PC-3 (cell line): ENCODE data around the gene MSH2. TPM values are rescaled to one million over a fixed set of nuclear protein-coding genes. Genes with fewer than 3 reads are reported as not detected.
A peak's percentile ranks its signal among the peaks of the same experiment; 100 is the strongest.

Experiments
- ATAC-seq: fragments of 200-7000 bp; cut with Tn5 transposase; 2 replicates; pipeline ENCODE4 v1.9.1; 2020; ENCODE audit warnings: mild to moderate bottlenecking, moderate library complexity
- BruUV-seq: library from RNA; stranded (reverse); fragments of 400-500 nt; replicated peaks from 2 replicates; lab custom pipeline; 2021; lab: Mats Ljungman, UMichigan
- CTCF ChIA-PET: fragments of 300-600 bp; sonication (Branson Sonifier 250); formaldehyde crosslinking; loops from one replicate; lab custom pipeline; 2022; ENCODE audit warnings: antibody characterized with exemption; lab: Charles Lee
- POLR2A ChIA-PET: fragments of 300-600 bp; sonication (Branson Sonifier 250); formaldehyde crosslinking; loops from one replicate; lab custom pipeline; 2022; ENCODE audit warnings: antibody characterized with exemption; ENCODE audit not compliant: unreplicated experiment; lab: Charles Lee
- DNase-seq: peaks from one replicate; pipeline ENCODE4 v3.0.0-alpha.2; 2015
- H2AFZ ChIP-seq: fragments of 300-600 bp; sonication (generic); 2 replicates; pipeline ENCODE4 v1.6.0; 2016; ENCODE audit warnings: antibody characterized with exemption, low read length
- H3F3A ChIP-seq: fragments of 300-600 bp; sonication (generic); one replicate; pipeline ENCODE4 v1.6.0; 2017; ENCODE audit warnings: antibody characterized with exemption, low read length, control low read depth, mild to moderate bottlenecking; ENCODE audit not compliant: unreplicated experiment
- H3K27ac ChIP-seq: fragments of 300-600 bp; sonication (generic); 2 replicates; pipeline ENCODE4 v1.5.1; 2016; ENCODE audit warnings: mild to moderate bottlenecking, low read length
- H3K27me3 ChIP-seq: fragments of 300-600 bp; sonication (generic); 2 replicates; pipeline ENCODE4 v1.6.1; 2016; ENCODE audit warnings: low read length, mixed read lengths
- H3K36me3 ChIP-seq: fragments of 300-600 bp; sonication (generic); 2 replicates; pipeline ENCODE4 v1.6.1; 2016; ENCODE audit warnings: low read depth, mixed run types, low read length, mixed read lengths
- H3K4me1 ChIP-seq: fragments of 300-600 bp; sonication (generic); 2 replicates; pipeline ENCODE4 v1.5.1; 2016; ENCODE audit warnings: low read length; ENCODE audit not compliant: insufficient read depth
- H3K4me2 ChIP-seq: fragments of 300-600 bp; sonication (generic); 2 replicates; pipeline ENCODE4 v1.6.0; 2016; ENCODE audit warnings: low read length
- H3K4me3 ChIP-seq: fragments of 300-600 bp; sonication (generic); 2 replicates; pipeline ENCODE4 v1.5.1; 2016; ENCODE audit warnings: mild to moderate bottlenecking, low read length, mixed read lengths
- H3K79me2 ChIP-seq: fragments of 300-600 bp; sonication (generic); 2 replicates; pipeline ENCODE4 v1.6.1; 2017; ENCODE audit warnings: low read length, mixed read lengths
- H3K9ac ChIP-seq: fragments of 300-600 bp; sonication (generic); 2 replicates; pipeline ENCODE4 v1.6.0; 2016; ENCODE audit warnings: mild to moderate bottlenecking, low read length
- H3K9me2 ChIP-seq: fragments of 300-600 bp; sonication (generic); replicated peaks from 2 replicates; pipeline ENCODE4 v1.6.1; 2016; ENCODE audit warnings: mixed run types, low read length, mixed read lengths
- H3K9me3 ChIP-seq: fragments of 300-600 bp; sonication (generic); 2 replicates; pipeline ENCODE4 v1.6.1; 2016; ENCODE audit warnings: low read length, mixed read lengths
- H4K20me1 ChIP-seq: fragments of 300-600 bp; sonication (generic); 2 replicates; pipeline ENCODE4 v1.6.1; 2016; ENCODE audit warnings: low read length, mixed read lengths
- EZH2 ChIP-seq: fragments of 300-600 bp; sonication (generic); IDR thresholded peaks from one replicate; pipeline ENCODE4 v1.6.1; 2017; ENCODE audit warnings: antibody characterized with exemption, mild to moderate bottlenecking, low read length; ENCODE audit not compliant: unreplicated experiment
- EZH2phosphoT487 ChIP-seq: fragments of 300-600 bp; sonication (generic); IDR thresholded peaks from 2 replicates; pipeline ENCODE4 v1.6.1; 2018; ENCODE audit warnings: mild to moderate bottlenecking, antibody characterized with exemption, low read length, borderline replicate concordance
- intact Hi-C: fragments of 100-400 bp; cut with micrococcal nuclease; formaldehyde crosslinking; loops from 2 replicates; pipeline ENCODE4 v1.9.0; 2023
- total RNA-seq: library from RNA; depleted of rRNA; stranded (reverse); fragments of >200 nt; gene quantifications from 2 replicates; pipeline ENCODE4 v1.2.3, GENCODE V29; 2014
- TF ChIP-seq, protein P1 (sequence below): fragments of 300-600 bp; sonication (generic); conservative IDR thresholded peaks from 2 replicates; pipeline ENCODE4 v1.5.1; 2017; ENCODE audit warnings: antibody characterized with exemption, low read depth, mild to moderate bottlenecking, low read length

MSH2 gene
- total RNA-seq, 1 experiment from 2014 or later: 70.7 TPM

DNA sequence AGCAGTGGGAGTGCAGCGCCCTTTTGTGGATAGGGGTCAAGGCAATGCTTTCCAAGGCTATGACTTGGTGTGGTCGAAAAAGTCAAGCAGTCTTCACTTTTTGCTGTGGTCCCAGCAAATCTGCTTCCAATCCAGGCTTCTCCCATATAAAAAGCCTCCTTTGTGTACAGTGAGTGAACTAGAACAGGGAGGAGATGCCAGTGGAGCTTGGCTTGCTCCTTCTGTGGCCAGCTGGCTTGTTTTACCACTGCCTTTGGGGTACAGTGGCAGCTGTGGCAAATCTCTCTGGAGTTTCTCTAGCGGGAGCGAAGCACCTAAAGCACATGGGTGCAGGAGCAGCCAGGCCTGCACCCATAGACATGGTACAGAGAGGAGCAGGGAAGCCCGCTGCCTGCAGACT lies 103.5 kb downstream of the MSH2 start:
- Histone ChIP-seq H3K4me3 (no peak overlapping the region), H2AFZ (no peak overlapping the region), H3K4me2 (no peak overlapping the region), H3K36me3 (no peaks in the 10 kb centered on the region), H3F3A (no peaks in the 10 kb centered on the region), H4K20me1 (no peaks in the 10 kb centered on the region), H3K27ac (no peak overlapping the region), H3K4me1 (peaks cover 9% of the 10 kb centered on the region), H3K9me3 (no peaks in the 10 kb centered on the region), H3K79me2 (no peaks in the 10 kb centered on the region), H3K9ac (no peak overlapping the region), H3K9me2 (no peaks in the 10 kb centered on the region), H3K27me3 (no peaks in the 10 kb centered on the region)
- no peak for TF ChIP-seq EZH2phosphoT487
- no peak for TF ChIP-seq EZH2
- TF ChIP-seq, protein P1, sequence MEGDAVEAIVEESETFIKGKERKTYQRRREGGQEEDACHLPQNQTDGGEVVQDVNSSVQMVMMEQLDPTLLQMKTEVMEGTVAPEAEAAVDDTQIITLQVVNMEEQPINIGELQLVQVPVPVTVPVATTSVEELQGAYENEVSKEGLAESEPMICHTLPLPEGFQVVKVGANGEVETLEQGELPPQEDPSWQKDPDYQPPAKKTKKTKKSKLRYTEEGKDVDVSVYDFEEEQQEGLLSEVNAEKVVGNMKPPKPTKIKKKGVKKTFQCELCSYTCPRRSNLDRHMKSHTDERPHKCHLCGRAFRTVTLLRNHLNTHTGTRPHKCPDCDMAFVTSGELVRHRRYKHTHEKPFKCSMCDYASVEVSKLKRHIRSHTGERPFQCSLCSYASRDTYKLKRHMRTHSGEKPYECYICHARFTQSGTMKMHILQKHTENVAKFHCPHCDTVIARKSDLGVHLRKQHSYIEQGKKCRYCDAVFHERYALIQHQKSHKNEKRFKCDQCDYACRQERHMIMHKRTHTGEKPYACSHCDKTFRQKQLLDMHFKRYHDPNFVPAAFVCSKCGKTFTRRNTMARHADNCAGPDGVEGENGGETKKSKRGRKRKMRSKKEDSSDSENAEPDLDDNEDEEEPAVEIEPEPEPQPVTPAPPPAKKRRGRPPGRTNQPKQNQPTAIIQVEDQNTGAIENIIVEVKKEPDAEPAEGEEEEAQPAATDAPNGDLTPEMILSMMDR: no peak
- CTCF ChIA-PET: no interaction called here
- POLR2A ChIA-PET: no interaction called here
- BruUV-seq: no TSS peak
- no peak for DNase-seq
- ATAC-seq: no peak
- intact Hi-C loops: no loop called here

DNA sequence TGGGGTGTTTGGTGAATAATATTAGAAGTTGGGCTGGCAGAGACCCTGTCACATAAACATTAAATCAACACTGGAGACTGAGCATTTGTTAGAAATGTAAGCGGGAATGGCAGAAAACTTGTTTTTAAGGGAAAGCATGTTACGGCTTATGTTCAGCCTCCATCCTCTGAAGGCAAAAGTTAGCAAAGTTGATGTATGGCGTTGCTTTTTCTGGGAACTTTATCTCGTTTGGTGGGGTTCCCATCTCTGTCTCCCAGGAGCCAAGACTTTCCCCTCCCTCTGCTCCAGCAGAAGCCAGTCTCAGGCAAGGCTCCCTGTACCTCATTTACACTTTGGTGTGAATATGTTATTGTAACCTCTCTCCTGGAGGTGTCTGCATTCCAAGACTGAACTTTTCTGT lies 105.1 kb downstream of the MSH2 start:
- H3K79me2 ChIP-seq: no peaks in the 10 kb centered on the region
- H2AFZ ChIP-seq: no peak overlapping the region
- TF ChIP-seq, protein P1: no peak
- TF ChIP-seq EZH2: no peak
- TF ChIP-seq EZH2phosphoT487: no peak
- CTCF ChIA-PET: no interaction called here
- H3K9me2 ChIP-seq: no peaks in the 10 kb centered on the region
- no peak overlapping the region for H3K4me3 ChIP-seq
- no peak overlapping the region for H3K9ac ChIP-seq
- ATAC-seq (no peak), DNase-seq (no peak)
- POLR2A ChIA-PET: no interaction called here
- H3K27ac ChIP-seq: no peak overlapping the region
- intact Hi-C loops: no loop called here
- H3K4me1 ChIP-seq: peaks cover 6% of the 10 kb centered on the region; the same call in 1 of the 2 replicates
- no peaks in the 10 kb centered on the region for H4K20me1 ChIP-seq
- H3F3A ChIP-seq: no peaks in the 10 kb centered on the region
- no peak overlapping the region for H3K4me2 ChIP-seq
- no peaks in the 10 kb centered on the region for H3K9me3 ChIP-seq
- no peaks in the 10 kb centered on the region for H3K27me3 ChIP-seq
- H3K36me3 ChIP-seq: no peaks in the 10 kb centered on the region
- BruUV-seq: no TSS peak

DNA sequence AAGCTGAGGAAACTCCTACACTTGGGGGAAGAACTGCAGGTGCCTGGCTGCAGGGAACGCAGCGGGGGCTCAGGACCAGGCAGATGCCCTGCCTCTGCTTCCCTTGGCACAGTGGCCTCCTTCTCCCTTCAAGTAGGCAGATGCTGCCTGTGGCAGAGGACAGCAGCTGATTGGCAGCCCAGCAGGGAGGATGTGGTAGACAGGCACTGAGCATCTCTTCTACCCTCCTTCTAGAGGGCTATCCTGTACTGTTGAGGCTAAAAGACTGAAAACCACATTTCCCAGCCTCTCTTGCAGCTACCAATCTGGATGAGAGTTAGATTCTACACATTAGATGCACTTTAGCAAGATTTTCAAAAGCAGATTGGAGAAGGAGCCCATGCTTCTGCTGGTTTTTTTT lies 105.7 kb downstream of the MSH2 start:
- Histone ChIP-seq H3K4me2 (no peak overlapping the region), H3K27ac (no peak overlapping the region), H3K4me1 (peaks cover 6% of the 10 kb centered on the region; the same call in 1 of the 2 replicates), H3K9me3 (no peaks in the 10 kb centered on the region), H4K20me1 (no peaks in the 10 kb centered on the region), H2AFZ (no peak overlapping the region), H3K36me3 (no peaks in the 10 kb centered on the region), H3K79me2 (no peaks in the 10 kb centered on the region), H3F3A (no peaks in the 10 kb centered on the region), H3K9ac (no peak overlapping the region), H3K4me3 (no peak overlapping the region), H3K9me2 (no peaks in the 10 kb centered on the region), H3K27me3 (no peaks in the 10 kb centered on the region)
- ATAC-seq (peak; percentile 15; the same call in 1 of the 2 replicates), DNase-seq (no peak)
- BruUV-seq: no TSS peak
- intact Hi-C loops: no loop called here
- POLR2A ChIA-PET: interaction anchor here (0.6 kb wide), 1 partner anchor 324 kb away, joined by 5 read pairs; no protein-coding TSS in a partner anchor
- TF ChIP-seq EZH2phosphoT487: no peak
- CTCF ChIA-PET: no interaction called here
